ENCODE results near the gene PRR3. TPM values are rescaled to one million over a fixed set of nuclear protein-coding genes. Genes with fewer than 3 reads are reported as not detected.

PRR3 gene
- polyA plus RNA-seq, 1 of the 3 experiments (the other 2 are of a cell fraction), result 21.2 TPM

- no peak for TF ChIP-seq PBX3 (IDR thresholded peaks at IDR 0.05)
- no peak for TF ChIP-seq RFX5 (IDR thresholded peaks at IDR 0.05; ENCODE audit: low read length)
- no peak for TF ChIP-seq SMC3 (IDR thresholded peaks at IDR 0.05; ENCODE audit: low read depth, low read length)
- no peak for TF ChIP-seq MXI1 (IDR thresholded peaks at IDR 0.05; ENCODE audit: low read depth, low read length)
- no peak for TF ChIP-seq GABPA (IDR thresholded peaks at IDR 0.05; ENCODE audit: low read depth)
- no peak for TF ChIP-seq TAF1 (IDR thresholded peaks at IDR 0.05; ENCODE audit: borderline replicate concordance, low read depth, low read length)
- H3F3A ChIP-seq (replicated peaks; ENCODE audit: insufficient read depth), result peaks cover 16% of the 10 kb centered on the region
- H3K27ac ChIP-seq (ENCODE audit: low read depth in 2 of 2, low read length in 1 of 2), result no peak overlapping the region
- H3K9me2 ChIP-seq, result no peaks in the 10 kb centered on the region
- no peak for DNase-seq
- ChIA-PET CTCF (interaction anchor here (1.1 to 1.4 kb wide), 4 partner anchors 19 to 109 kb away, joined by 3 to 4 read pairs (median 3); partner anchors contain the start of gene DHX16), POLR2A (no interaction called here)
- H3K36me3 ChIP-seq (replicated peaks in 1 of 2; ENCODE audit: control insufficient read depth in 1 of 2, insufficient read depth in 2 of 2, low read length in 1 of 2), result peaks cover 19 to 30% of the 10 kb centered on the region in 2 experiments
- H3K4me3 ChIP-seq (ENCODE audit: low read depth in 2 of 2, low read length in 1 of 2), result no peak overlapping the region
- H3K9ac ChIP-seq, result no peak overlapping the region
- H3K79me2 ChIP-seq (ENCODE audit: insufficient read depth), result peaks cover 15% of the 10 kb centered on the region
- WGBS (ENCODE audit: low lambda C conversion rate), result 96% methylated on average over 1 of the region's 1 CpG
- peaks cover 0 to 2% of the 10 kb centered on the region in 2 experiments; a peak in 1 of 4 replicates for H3K4me1 ChIP-seq (ENCODE audit: control insufficient read depth in 1 of 2, insufficient read depth in 2 of 2, low read depth in 1 of 2, low read length in 1 of 2)
- H3K9me3 ChIP-seq, result no peaks in the 10 kb centered on the region
- H3K4me2 ChIP-seq, result no peak overlapping the region
- H3K27me3 ChIP-seq (ENCODE audit: insufficient read depth), result no peaks in the 10 kb centered on the region
- no peaks in the 10 kb centered on the region for H4K20me1 ChIP-seq (ENCODE audit: insufficient read depth)
- no peak overlapping the region for H2AFZ ChIP-seq (ENCODE audit: low read depth)
Observed at GRCh38 chr6:30564114-30564513, 7.0 kb downstream of the PRR3 start.

- CTCF ChIA-PET, result interaction anchor here (1.0 to 2.4 kb wide), 4 partner anchors 9 to 32 kb away, joined by 3 to 16 read pairs (median 6); no protein-coding TSS in a partner anchor
- no peak overlapping the region for H3K27ac ChIP-seq (ENCODE audit: low read depth in 2 of 2, low read length in 1 of 2)
- no peaks in the 10 kb centered on the region for H3K9me2 ChIP-seq
- H3K4me3 ChIP-seq (ENCODE audit: low read depth in 2 of 2, low read length in 1 of 2), result no peak overlapping the region
- no peaks in the 10 kb centered on the region for H3K79me2 ChIP-seq (ENCODE audit: insufficient read depth)
- no peak for DNase-seq
- no peak overlapping the region for H3K4me2 ChIP-seq
- H3F3A ChIP-seq (replicated peaks; ENCODE audit: insufficient read depth), result peaks cover 16% of the 10 kb centered on the region
- no peaks in the 10 kb centered on the region for H3K9me3 ChIP-seq
- no peak overlapping the region for H2AFZ ChIP-seq (ENCODE audit: low read depth)
- peaks cover 12 to 30% of the 10 kb centered on the region in 2 experiments for H3K36me3 ChIP-seq (replicated peaks in 1 of 2; ENCODE audit: control insufficient read depth in 1 of 2, insufficient read depth in 2 of 2, low read length in 1 of 2)
- peaks cover 0 to 9% of the 10 kb centered on the region in 2 experiments; a peak in 1 of 4 replicates for H3K4me1 ChIP-seq (ENCODE audit: control insufficient read depth in 1 of 2, insufficient read depth in 2 of 2, low read depth in 1 of 2, low read length in 1 of 2)
- POLR2A ChIA-PET, result interaction anchor here (0.5 to 2.0 kb wide), 2 partner anchors 8 to 66 kb away, joined by 4 to 8 read pairs; partner anchors contain the start of gene PRR3
- no peak overlapping the region for H3K9ac ChIP-seq
- H3K27me3 ChIP-seq (ENCODE audit: insufficient read depth), result no peaks in the 10 kb centered on the region
- H4K20me1 ChIP-seq (ENCODE audit: insufficient read depth), result no peaks in the 10 kb centered on the region
- TF ChIP-seq RFX5 (IDR thresholded peaks at IDR 0.05; ENCODE audit: low read length), result no peak
- TF ChIP-seq FOXJ3 (CRISPR knock-in tag; IDR thresholded peaks at IDR 0.05), result no peak
Observed at GRCh38 chr6:30565772-30566171, 8.7 kb downstream of the PRR3 start.

- H3K9ac ChIP-seq, result no peak overlapping the region
- POLR2A ChIA-PET, result no interaction called here
- TF ChIP-seq MXI1 (IDR thresholded peaks at IDR 0.05; ENCODE audit: low read depth, low read length), result no peak
- no peak for TF ChIP-seq GABPA (IDR thresholded peaks at IDR 0.05; ENCODE audit: low read depth)
- no peak for TF ChIP-seq SMC3 (IDR thresholded peaks at IDR 0.05; ENCODE audit: low read depth, low read length)
- TF ChIP-seq EZH2phosphoT487 (IDR thresholded peaks at IDR 0.05; ENCODE audit: borderline replicate concordance, low read depth), result no peak
- no peak for TF ChIP-seq SIN3A (IDR thresholded peaks at IDR 0.05; ENCODE audit: borderline replicate concordance, low read depth, low read length)
- no peak for TF ChIP-seq POLR2AphosphoS5 (IDR thresholded peaks at IDR 0.05; ENCODE audit: low read depth, low read length)
- no peak for TF ChIP-seq MEF2A (IDR thresholded peaks at IDR 0.05; ENCODE audit: borderline replicate concordance, low read depth)
- TF ChIP-seq FOXJ3 (CRISPR knock-in tag; IDR thresholded peaks at IDR 0.05), result no peak
- TF ChIP-seq USF1 (IDR thresholded peaks at IDR 0.05; ENCODE audit: borderline replicate concordance, low read depth), result no peak
- no peak for TF ChIP-seq RCOR1 (IDR thresholded peaks at IDR 0.05; ENCODE audit: low read length)
- no peak for TF ChIP-seq IRF3 (IDR thresholded peaks at IDR 0.05; ENCODE audit: low read depth, low read length)
- no peak for TF ChIP-seq EP300 (IDR thresholded peaks at IDR 0.05; ENCODE audit: borderline replicate concordance in 1 of 2, low read depth in 1 of 2, low read length in 1 of 2)
- TF ChIP-seq RAD21 (IDR thresholded peaks at IDR 0.05; ENCODE audit: low read length), result no peak
- no peak for TF ChIP-seq CHD2 (IDR thresholded peaks at IDR 0.05; ENCODE audit: low read length, partially characterized antibody)
- no peak for TF ChIP-seq FOSL2 (IDR thresholded peaks at IDR 0.05; ENCODE audit: borderline replicate concordance, low read depth)
- no peak for TF ChIP-seq NFIC (IDR thresholded peaks at IDR 0.05; ENCODE audit: borderline replicate concordance)
Observed at GRCh38 chr6:30568245-30568644, 11.2 kb downstream of the PRR3 start.

More at GRCh38 chr6:30568245-30568644, 11.2 kb downstream of the PRR3 start:
- no peaks in the 10 kb centered on the region for H3K9me2 ChIP-seq
- H3K4me1 ChIP-seq (ENCODE audit: control insufficient read depth in 1 of 2, insufficient read depth in 2 of 2, low read depth in 1 of 2, low read length in 1 of 2), result peaks cover 8 to 19% of the 10 kb centered on the region in 2 experiments; a peak in 3 of 4 replicates
- DNase-seq, result no peak
- peaks cover 15% of the 10 kb centered on the region for H3F3A ChIP-seq (replicated peaks; ENCODE audit: insufficient read depth)
- CTCF ChIA-PET, result no interaction called here
- H3K79me2 ChIP-seq (ENCODE audit: insufficient read depth), result peaks cover 20% of the 10 kb centered on the region
- no peaks in the 10 kb centered on the region for H3K27me3 ChIP-seq (ENCODE audit: insufficient read depth)
- H3K4me3 ChIP-seq (ENCODE audit: low read depth in 2 of 2, low read length in 1 of 2), result no peak overlapping the region
- peaks cover 5 to 8% of the 10 kb centered on the region in 2 experiments for H3K36me3 ChIP-seq (replicated peaks in 1 of 2; ENCODE audit: control insufficient read depth in 1 of 2, insufficient read depth in 2 of 2, low read length in 1 of 2)
- 79% methylated on average over 3 of the region's 3 CpGs for WGBS (ENCODE audit: low lambda C conversion rate)
- H3K9me3 ChIP-seq, result no peaks in the 10 kb centered on the region
- peaks cover 16% of the 10 kb centered on the region for H4K20me1 ChIP-seq (ENCODE audit: insufficient read depth)
- no peak overlapping the region for H3K4me2 ChIP-seq
- no peak overlapping the region for H3K27ac ChIP-seq (ENCODE audit: low read depth in 2 of 2, low read length in 1 of 2)
- no peak overlapping the region for H2AFZ ChIP-seq (ENCODE audit: low read depth)
